Fibroblast of lung (primary cell): Measurements from ENCODE around the gene SPC24. TPM values are rescaled to one million over a fixed set of nuclear protein-coding genes. Genes with fewer than 3 reads are reported as not detected.

Experiments used
- DNase-seq, 2 donors: peaks; one replicate each; pipeline versions ENCODE4 v3.0.0 to v3.0.0-alpha.2; 2010; ENCODE audit warnings: low read depth in 2 of 2
- H2AFZ ChIP-seq: 2 replicates; pipeline ENCODE4 v1.5.1; 2012; ENCODE audit warnings: low read length, control low read depth, inconsistent platforms
- H3K27ac ChIP-seq: 2 replicates; pipeline ENCODE4 v1.5.1; 2011; ENCODE audit warnings: low read length, control low read depth; ENCODE audit not compliant: insufficient read depth
- H3K27me3 ChIP-seq: 2 replicates; pipeline ENCODE4 v1.5.1; 2011; ENCODE audit warnings: mild to moderate bottlenecking, low read length; ENCODE audit not compliant: control insufficient read depth, insufficient read depth
- H3K36me3 ChIP-seq: 2 replicates; pipeline ENCODE4 v1.5.1; 2011; ENCODE audit warnings: low read length; ENCODE audit not compliant: control insufficient read depth, insufficient read depth
- H3K4me1 ChIP-seq: 2 replicates; pipeline ENCODE4 v1.5.1; 2011; ENCODE audit warnings: low read length; ENCODE audit not compliant: control insufficient read depth, insufficient read depth; ENCODE audit errors: extremely low read depth
- H3K4me2 ChIP-seq: 2 replicates; pipeline ENCODE4 v1.5.1; 2011; ENCODE audit warnings: low read length, control low read depth; ENCODE audit not compliant: insufficient read depth; ENCODE audit errors: extremely low read depth
- H3K4me3 ChIP-seq, 4 experiments: fragments of 200-600 bp in 1 of 4; sonication (generic) in 1 of 4; replicated peaks in 1 of 4; 2 replicates each; pipeline ENCODE4 v1.5.1; 2011 to 2016; ENCODE audit warnings: low read length in 4 of 4, low read depth in 3 of 4, mild to moderate bottlenecking in 3 of 4, control low read depth in 2 of 4, inconsistent platforms in 1 of 4, mixed read lengths in 1 of 4; ENCODE audit not compliant: insufficient read depth in 1 of 4; ENCODE audit errors: control extremely low read depth in 1 of 4
- H3K79me2 ChIP-seq: 2 replicates; pipeline ENCODE4 v1.5.1; 2012; ENCODE audit warnings: mild to moderate bottlenecking, low read length, inconsistent platforms; ENCODE audit not compliant: control insufficient read depth, insufficient read depth
- H3K9ac ChIP-seq: 2 replicates; pipeline ENCODE4 v1.5.1; 2011; ENCODE audit warnings: mild to moderate bottlenecking, low read length, control low read depth; ENCODE audit not compliant: insufficient read depth
- H3K9me3 ChIP-seq: 2 replicates; pipeline ENCODE4 v1.5.1; 2012; ENCODE audit warnings: low read depth, low read length; ENCODE audit not compliant: control insufficient read depth, insufficient read depth
- H4K20me1 ChIP-seq: 2 replicates; pipeline ENCODE4 v1.5.1; 2011; ENCODE audit warnings: low read length; ENCODE audit not compliant: control insufficient read depth, insufficient read depth; ENCODE audit errors: extremely low read depth
- EZH2 ChIP-seq: IDR thresholded peaks from 2 replicates; pipeline ENCODE4 v1.5.1; 2012; ENCODE audit warnings: low read length, control low read depth, mild to moderate bottlenecking; ENCODE audit errors: missing control alignments
- polyA plus RNA-seq, 2 donors: library from polyadenylated mRNA; depleted of rRNA in 1 of 2; stranded (reverse) in 1 of 2; unstranded in 1 of 2; fragments of >200 nt; gene quantifications; 2 replicates each; pipeline ENCODE4 v1.2.1, GENCODE V29; 2011 to 2012; ENCODE audit warnings: missing spikeins in 1 of 2
- total RNA-seq: library from RNA; depleted of rRNA; stranded (reverse); fragments of >200 nt; gene quantifications from 2 replicates; pipeline ENCODE4 v1.2.1, GENCODE V29; 2014
- TF ChIP-seq, protein P1 (sequence below), 2 donors: IDR thresholded peaks in 1 of 2; conservative IDR thresholded peaks in 1 of 2; 1 replicate in 1 of 2; 2 replicates in 1 of 2; pipeline ENCODE4 v1.5.1; 2011 to 2012; ENCODE audit warnings: low read length in 2 of 2, control low read depth in 1 of 2, inconsistent platforms in 1 of 2, low read depth in 1 of 2, mild to moderate bottlenecking in 1 of 2

SPC24 gene
- total and polyA plus RNA-seq, 2 donors (not counting 1 experiment from before 2014, with no cell fraction given) = 8.1 to 32.0 TPM

DNA sequence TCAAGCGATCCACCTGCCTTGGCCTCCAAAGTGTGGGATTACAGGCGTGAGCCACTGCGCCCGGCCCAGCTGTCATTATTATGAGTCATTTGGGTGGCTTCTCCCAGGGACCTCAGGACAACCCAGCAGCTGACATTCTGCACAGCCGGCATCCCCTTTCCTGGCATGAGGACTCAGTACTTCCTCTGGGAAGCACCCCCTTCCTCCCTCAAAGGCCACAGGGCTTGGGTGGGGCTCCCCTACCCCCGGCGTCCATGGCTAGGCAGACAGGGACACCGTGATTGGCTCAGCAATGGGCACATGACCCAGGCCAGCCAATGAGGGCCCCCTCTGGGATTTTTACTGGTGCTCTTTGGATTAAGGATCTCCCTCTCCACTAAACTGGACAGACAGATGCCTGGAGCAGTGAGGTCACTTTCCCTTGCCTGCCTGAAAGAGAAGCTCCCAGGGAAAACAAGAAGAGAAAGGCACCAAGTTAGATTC is 35.7 kb upstream of the SPC24 start:
- Histone ChIP-seq H4K20me1 (no peaks in the 10 kb centered on the region), H3K27me3 (no peaks in the 10 kb centered on the region), H3K36me3 (peaks cover 31% of the 10 kb centered on the region), H3K4me1 (peaks cover 27% of the 10 kb centered on the region), H3K27ac (peak overlapping the region; percentile 34), H3K4me3 (peak overlapping the region in 2 of 4 experiments; percentile 33 to 38), H3K9ac (no peak overlapping the region), H3K9me3 (no peaks in the 10 kb centered on the region), H3K79me2 (peaks cover 76% of the 10 kb centered on the region), H3K4me2 (peak overlapping the region; percentile 6), H2AFZ (no peak overlapping the region)
- TF ChIP-seq, protein P1, sequence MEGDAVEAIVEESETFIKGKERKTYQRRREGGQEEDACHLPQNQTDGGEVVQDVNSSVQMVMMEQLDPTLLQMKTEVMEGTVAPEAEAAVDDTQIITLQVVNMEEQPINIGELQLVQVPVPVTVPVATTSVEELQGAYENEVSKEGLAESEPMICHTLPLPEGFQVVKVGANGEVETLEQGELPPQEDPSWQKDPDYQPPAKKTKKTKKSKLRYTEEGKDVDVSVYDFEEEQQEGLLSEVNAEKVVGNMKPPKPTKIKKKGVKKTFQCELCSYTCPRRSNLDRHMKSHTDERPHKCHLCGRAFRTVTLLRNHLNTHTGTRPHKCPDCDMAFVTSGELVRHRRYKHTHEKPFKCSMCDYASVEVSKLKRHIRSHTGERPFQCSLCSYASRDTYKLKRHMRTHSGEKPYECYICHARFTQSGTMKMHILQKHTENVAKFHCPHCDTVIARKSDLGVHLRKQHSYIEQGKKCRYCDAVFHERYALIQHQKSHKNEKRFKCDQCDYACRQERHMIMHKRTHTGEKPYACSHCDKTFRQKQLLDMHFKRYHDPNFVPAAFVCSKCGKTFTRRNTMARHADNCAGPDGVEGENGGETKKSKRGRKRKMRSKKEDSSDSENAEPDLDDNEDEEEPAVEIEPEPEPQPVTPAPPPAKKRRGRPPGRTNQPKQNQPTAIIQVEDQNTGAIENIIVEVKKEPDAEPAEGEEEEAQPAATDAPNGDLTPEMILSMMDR (conservative IDR thresholded peaks at IDR 0.05 in 1 of 2, IDR thresholded peaks at IDR 0.05 in 1 of 2; ENCODE audit: low read depth in 1 of 2, low read length in 2 of 2) = no peak
- TF ChIP-seq EZH2 = no peak
- DNase-seq = peak; percentile 47 to 80

DNA sequence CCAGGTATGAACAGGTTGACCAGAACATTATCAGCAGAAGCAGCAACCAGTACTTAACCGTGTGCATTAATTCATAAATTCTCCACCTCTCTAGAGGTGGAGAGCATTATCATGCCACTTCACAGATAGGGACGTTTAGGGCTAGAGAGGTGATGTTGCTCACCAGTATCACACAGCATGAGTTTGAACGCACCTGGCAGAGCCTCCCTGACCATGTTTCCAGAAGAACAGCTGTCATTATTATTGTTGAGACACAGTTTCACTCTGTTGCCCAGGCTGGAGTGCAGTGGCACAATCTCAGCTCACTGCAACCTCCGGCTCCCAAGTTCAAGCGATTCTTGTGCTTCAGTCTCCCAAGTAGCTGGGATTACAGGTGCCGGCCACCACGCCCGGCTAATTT is 34.9 kb upstream of the SPC24 start:
- Histone ChIP-seq H3K9me3 (no peaks in the 10 kb centered on the region), H3K4me1 (peaks cover 25% of the 10 kb centered on the region), H3K9ac (no peak overlapping the region), H2AFZ (no peak overlapping the region), H3K79me2 (peaks cover 74% of the 10 kb centered on the region), H3K27ac (peak overlapping the region; percentile 23), H3K27me3 (no peaks in the 10 kb centered on the region), H3K36me3 (peaks cover 34% of the 10 kb centered on the region), H4K20me1 (no peaks in the 10 kb centered on the region), H3K4me2 (peak overlapping the region; percentile 49), H3K4me3 (peak overlapping the region in 2 of 4 experiments; percentile 12 to 23)
- no peak for TF ChIP-seq EZH2
- TF ChIP-seq, protein P1 (conservative IDR thresholded peaks at IDR 0.05 in 1 of 2, IDR thresholded peaks at IDR 0.05 in 1 of 2; ENCODE audit: low read depth in 1 of 2, low read length in 2 of 2) = no peak
- DNase-seq = no peak

DNA sequence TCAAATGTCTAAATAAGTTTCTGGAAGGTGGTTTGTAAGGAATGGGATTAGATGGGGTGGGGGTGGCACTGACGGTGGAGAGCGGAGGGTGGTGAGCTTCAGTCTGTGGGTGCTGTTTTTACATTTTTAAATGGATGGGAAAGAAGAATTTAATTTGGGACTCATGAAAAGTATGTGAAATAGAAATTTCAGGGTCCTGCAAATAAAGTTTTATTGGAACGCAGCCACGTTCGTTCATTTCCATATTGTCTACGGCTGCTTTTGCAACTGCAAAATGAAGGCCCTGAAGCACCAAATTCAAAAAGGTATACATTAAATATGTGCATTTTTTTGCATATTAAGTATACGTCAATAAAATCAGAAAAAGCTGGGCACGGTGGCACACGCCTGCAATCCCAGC is 31.9 kb upstream of the SPC24 start:
- Histone ChIP-seq H3K36me3 (peaks cover 18% of the 10 kb centered on the region), H4K20me1 (no peaks in the 10 kb centered on the region), H2AFZ (no peak overlapping the region), H3K4me3 (no peak overlapping the region), H3K27me3 (no peaks in the 10 kb centered on the region), H3K9me3 (no peaks in the 10 kb centered on the region), H3K9ac (no peak overlapping the region), H3K4me1 (peaks cover 8% of the 10 kb centered on the region), H3K79me2 (peaks cover 59% of the 10 kb centered on the region), H3K27ac (no peak overlapping the region), H3K4me2 (no peak overlapping the region)
- TF ChIP-seq, protein P1 (conservative IDR thresholded peaks at IDR 0.05 in 1 of 2, IDR thresholded peaks at IDR 0.05 in 1 of 2; ENCODE audit: low read depth in 1 of 2, low read length in 2 of 2) = no peak
- TF ChIP-seq EZH2 = no peak
- no peak for DNase-seq
